Stimulated activated CD4-positive, alpha-beta T cell treated with anti-CD3 and anti-CD28 coated beads, TNF-alpha, amount 100 ng/mL, for 48 hours (primary cell): ENCODE results near the gene TUBB1.
A peak's percentile ranks its signal among the peaks of the same experiment; 100 is the strongest.

ENCODE experiments used
- DNase-seq, 3 donors: peaks; one replicate each; pipeline ENCODE4 v3.0.0-alpha.2; 2020; ENCODE audit warnings: low read depth in 3 of 3

TUBB1 gene

GRCh38 chr20:59042796-59043631 lies 23.8 kb downstream of the TUBB1 start:
- DNase-seq, result peak; percentile 88 to 90 (median 89)

- no peak for DNase-seq
These were observed 24.5 kb downstream of the TUBB1 start for GRCh38 chr20:59043698-59044097.

GRCh38 chr20:59044295-59044694 lies 25.1 kb downstream of the TUBB1 start:
- DNase-seq, result no peak

GRCh38 chr20:59044796-59045195 lies 25.6 kb downstream of the TUBB1 start:
- DNase-seq, result no peak

- DNase-seq, result no peak
These were observed 27.6 kb downstream of the TUBB1 start for GRCh38 chr20:59046862-59047261.

GRCh38 chr20:59047938-59048680 lies 28.9 kb downstream of the TUBB1 start:
- no peak for DNase-seq

GRCh38 chr20:59048681-59049030 lies 29.4 kb downstream of the TUBB1 start:
- DNase-seq, result no peak

GRCh38 chr20:59050437-59050836 lies 31.2 kb downstream of the TUBB1 start:
- DNase-seq, result no peak

- no peak for DNase-seq
These were observed 32.5 kb downstream of the TUBB1 start for GRCh38 chr20:59051666-59052185.

GRCh38 chr20:59055302-59055701 lies 36.1 kb downstream of the TUBB1 start:
- no peak for DNase-seq

GRCh38 chr20:59062081-59062480 lies 42.9 kb downstream of the TUBB1 start:
- DNase-seq, result no peak

GRCh38 chr20:59063358-59064213 lies 44.4 kb downstream of the TUBB1 start:
- DNase-seq, result no peak

GRCh38 chr20:59064214-59064722 lies 45.0 kb downstream of the TUBB1 start:
- DNase-seq, result no peak

- no peak for DNase-seq
These were observed 49.3 kb downstream of the TUBB1 start for GRCh38 chr20:59068534-59068933.

GRCh38 chr20:59069026-59069425 lies 49.8 kb downstream of the TUBB1 start:
- no peak for DNase-seq

- no peak for DNase-seq
These were observed 52.0 kb downstream of the TUBB1 start for GRCh38 chr20:59071216-59071615.

- no peak for DNase-seq
These were observed 54.4 kb downstream of the TUBB1 start for GRCh38 chr20:59073582-59073981.

- DNase-seq, result no peak
These were observed 55.2 kb downstream of the TUBB1 start for GRCh38 chr20:59074456-59074855.

GRCh38 chr20:59075934-59076508 lies 56.8 kb downstream of the TUBB1 start:
- no peak for DNase-seq
